WI38 (cell line): ENCODE data around the gene COX6A2.
"Not testable (repeated sequence)": the region's sequence is repeated elsewhere in the genome, so short reads cannot be mapped to it uniquely, and the experiment has no call there.

ENCODE experiments used
- H3K4me3 ChIP-seq: 2 replicates; pipeline ENCODE4 v1.5.1; 2011; ENCODE audit warnings: low read depth, mild to moderate bottlenecking, control low read depth, low read length
- CTCF ChIP-seq: IDR thresholded peaks from 2 replicates; pipeline ENCODE4 v1.5.1; 2012; ENCODE audit warnings: low read depth, mild to moderate bottlenecking, control low read depth, low read length

COX6A2 gene

GRCh38 chr16:31420037-31420436 is 8.1 kb downstream of the COX6A2 start:
- no peak for TF ChIP-seq CTCF
- H3K4me3 ChIP-seq = no peak overlapping the region

- no peak overlapping the region for H3K4me3 ChIP-seq
- no peak for TF ChIP-seq CTCF
Measured at GRCh38 chr16:31417916-31418315, 10.2 kb downstream of the COX6A2 start.

- H3K4me3 ChIP-seq = not testable (repeated sequence)
Measured at GRCh38 chr16:31417036-31417435, 11.1 kb downstream of the COX6A2 start.

GRCh38 chr16:31416371-31416770 is 11.8 kb downstream of the COX6A2 start:
- H3K4me3 ChIP-seq = no peak overlapping the region
- TF ChIP-seq CTCF = no peak

GRCh38 chr16:31414706-31415105 is 13.5 kb downstream of the COX6A2 start:
- TF ChIP-seq CTCF = no peak

GRCh38 chr16:31413943-31414342 is 14.2 kb downstream of the COX6A2 start:
- no peak for TF ChIP-seq CTCF
- no peak overlapping the region for H3K4me3 ChIP-seq

More at GRCh38 chr16:31414706-31415105, 13.5 kb downstream of the COX6A2 start:
- no peak overlapping the region for H3K4me3 ChIP-seq

GRCh38 chr16:31413381-31413780 is 14.8 kb downstream of the COX6A2 start:
- no peak overlapping the region for H3K4me3 ChIP-seq
- TF ChIP-seq CTCF = no peak

GRCh38 chr16:31412750-31413149 is 15.4 kb downstream of the COX6A2 start:
- no peak for TF ChIP-seq CTCF
- no peak overlapping the region for H3K4me3 ChIP-seq
